Osteoblast (primary cell): ENCODE measurements around the gene DHX8. TPM values are rescaled to one million over a fixed set of nuclear protein-coding genes. Genes with fewer than 3 reads are reported as not detected.

Experiments
- DNase-seq: peaks from one replicate; pipeline ENCODE4 v3.0.0; 2011; ENCODE audit warnings: low spot score, mixed read lengths; ENCODE audit not compliant: insufficient read length; ENCODE audit errors: missing footprints
- H2AFZ ChIP-seq: 2 replicates; pipeline ENCODE4 v1.6.0; 2011; ENCODE audit warnings: mild to moderate bottlenecking, low read length
- H3K27ac ChIP-seq: 2 replicates; pipeline ENCODE4 v1.5.1; 2011; ENCODE audit warnings: mild to moderate bottlenecking, low read depth, low read length, moderate library complexity
- H3K27me3 ChIP-seq: 2 replicates; pipeline ENCODE4 v1.6.0; 2012; ENCODE audit warnings: mild to moderate bottlenecking, control low read depth, inconsistent platforms, low read length, moderate library complexity; ENCODE audit not compliant: insufficient read depth
- H3K36me3 ChIP-seq: 2 replicates; pipeline ENCODE4 v1.5.1; 2011; ENCODE audit warnings: mild to moderate bottlenecking, low read length, control low read depth, moderate library complexity; ENCODE audit not compliant: insufficient read depth
- H3K4me1 ChIP-seq: 2 replicates; pipeline ENCODE4 v1.5.1; 2011; ENCODE audit warnings: mild to moderate bottlenecking, low read length, control low read depth, moderate library complexity; ENCODE audit not compliant: insufficient read depth
- H3K4me2 ChIP-seq: 2 replicates; pipeline ENCODE4 v1.6.0; 2011; ENCODE audit warnings: mild to moderate bottlenecking, low read length; ENCODE audit not compliant: insufficient read depth
- H3K4me3 ChIP-seq: fragments of 200-600 bp; sonication (generic); 3 replicates; pipeline ENCODE4 v1.5.1; 2012; ENCODE audit warnings: mild to moderate bottlenecking, low read length, inconsistent platforms; ENCODE audit not compliant: insufficient read depth
- H3K79me2 ChIP-seq: 2 replicates; pipeline ENCODE4 v1.6.0; 2012; ENCODE audit warnings: mild to moderate bottlenecking, low read length, control low read depth, inconsistent platforms; ENCODE audit not compliant: insufficient read depth
- H3K9me3 ChIP-seq: 2 replicates; pipeline ENCODE4 v1.5.1; 2011; ENCODE audit warnings: low read depth, low read length, control low read depth
- H4K20me1 ChIP-seq: 2 replicates; pipeline ENCODE4 v1.6.0; 2012; ENCODE audit warnings: mild to moderate bottlenecking, low read length, control low read depth; ENCODE audit not compliant: insufficient read depth
- total RNA-seq: library from RNA; depleted of rRNA; stranded (reverse); fragments of >200 nt; gene quantifications from 2 replicates; pipeline ENCODE4 v1.2.3, GENCODE V29; 2012
- TF ChIP-seq, protein P1 (sequence below): IDR thresholded peaks from 2 replicates; pipeline ENCODE4 v1.5.1; 2011; ENCODE audit warnings: mild to moderate bottlenecking, low read depth, low read length, moderate library complexity; ENCODE audit errors: extremely low read depth

Gene DHX8
- total RNA-seq, 1 donor, result 42.3 TPM

DNA sequence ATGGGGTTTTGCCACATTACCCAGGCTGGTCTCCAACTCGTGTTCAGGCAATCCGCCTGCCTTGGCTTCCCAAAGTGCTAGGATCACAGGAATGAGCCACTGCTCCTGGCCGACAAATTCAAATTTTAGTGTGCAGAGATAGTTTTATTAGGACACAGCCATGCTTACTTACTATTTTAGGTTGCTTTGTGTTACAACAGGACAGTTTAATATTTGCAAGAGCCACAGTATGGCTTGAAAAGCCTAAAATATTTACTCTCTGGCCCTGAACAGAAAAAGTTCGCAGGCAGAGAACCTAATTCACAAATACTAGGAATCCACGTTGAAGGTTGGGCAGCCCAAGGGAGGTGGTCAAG is 75.0 kb downstream of the DHX8 start:
- no peak overlapping the region for H3K4me3 ChIP-seq
- TF ChIP-seq, protein P1, sequence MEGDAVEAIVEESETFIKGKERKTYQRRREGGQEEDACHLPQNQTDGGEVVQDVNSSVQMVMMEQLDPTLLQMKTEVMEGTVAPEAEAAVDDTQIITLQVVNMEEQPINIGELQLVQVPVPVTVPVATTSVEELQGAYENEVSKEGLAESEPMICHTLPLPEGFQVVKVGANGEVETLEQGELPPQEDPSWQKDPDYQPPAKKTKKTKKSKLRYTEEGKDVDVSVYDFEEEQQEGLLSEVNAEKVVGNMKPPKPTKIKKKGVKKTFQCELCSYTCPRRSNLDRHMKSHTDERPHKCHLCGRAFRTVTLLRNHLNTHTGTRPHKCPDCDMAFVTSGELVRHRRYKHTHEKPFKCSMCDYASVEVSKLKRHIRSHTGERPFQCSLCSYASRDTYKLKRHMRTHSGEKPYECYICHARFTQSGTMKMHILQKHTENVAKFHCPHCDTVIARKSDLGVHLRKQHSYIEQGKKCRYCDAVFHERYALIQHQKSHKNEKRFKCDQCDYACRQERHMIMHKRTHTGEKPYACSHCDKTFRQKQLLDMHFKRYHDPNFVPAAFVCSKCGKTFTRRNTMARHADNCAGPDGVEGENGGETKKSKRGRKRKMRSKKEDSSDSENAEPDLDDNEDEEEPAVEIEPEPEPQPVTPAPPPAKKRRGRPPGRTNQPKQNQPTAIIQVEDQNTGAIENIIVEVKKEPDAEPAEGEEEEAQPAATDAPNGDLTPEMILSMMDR, result no peak
- H3K79me2 ChIP-seq, result no peaks in the 10 kb centered on the region
- H3K9me3 ChIP-seq, result no peaks in the 10 kb centered on the region
- no peaks in the 10 kb centered on the region for H3K36me3 ChIP-seq
- H4K20me1 ChIP-seq, result no peaks in the 10 kb centered on the region
- no peaks in the 10 kb centered on the region for H3K4me1 ChIP-seq
- no peak for DNase-seq
- peaks cover 19% of the 10 kb centered on the region for H3K27me3 ChIP-seq
- H3K27ac ChIP-seq, result no peak overlapping the region
- H3K4me2 ChIP-seq, result no peak overlapping the region
- H2AFZ ChIP-seq, result no peak overlapping the region

DNA sequence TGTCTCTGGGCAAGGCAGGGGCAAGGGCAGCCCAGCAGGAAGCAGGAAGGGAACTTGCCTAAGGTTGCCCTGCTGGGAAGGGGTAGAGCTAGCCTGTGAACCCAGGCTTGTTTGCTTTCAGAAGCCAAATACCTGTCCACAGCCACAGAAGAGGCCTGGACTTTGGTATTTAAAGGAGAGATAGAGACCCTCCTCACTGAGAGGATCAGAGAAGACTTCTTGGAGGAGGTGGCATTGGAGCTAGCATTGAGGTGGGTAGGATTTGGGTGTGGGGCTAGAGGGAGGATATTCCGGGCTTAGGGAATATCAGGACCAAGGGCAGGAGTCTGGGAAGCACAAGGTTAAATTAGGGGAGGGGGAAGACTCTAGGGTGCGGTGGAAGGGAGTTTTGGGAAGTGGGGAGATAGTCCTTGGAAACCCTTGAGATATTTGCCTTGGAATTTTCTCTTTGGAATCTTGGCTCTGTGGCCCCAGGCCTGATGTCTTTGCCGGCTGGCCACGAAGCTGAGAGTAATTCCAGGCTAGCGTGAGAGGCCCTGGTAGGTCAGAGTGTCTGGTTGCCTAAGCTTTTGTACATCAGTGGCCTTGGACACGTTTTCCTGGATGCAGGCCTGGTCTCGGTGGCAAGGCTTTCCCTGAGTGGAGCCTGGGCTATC is 75.5 kb downstream of the DHX8 start:
- Histone ChIP-seq H4K20me1 (no peaks in the 10 kb centered on the region), H3K79me2 (no peaks in the 10 kb centered on the region), H3K9me3 (no peaks in the 10 kb centered on the region), H3K4me3 (no peak overlapping the region), H3K27ac (no peak overlapping the region), H2AFZ (no peak overlapping the region), H3K4me2 (no peak overlapping the region), H3K36me3 (no peaks in the 10 kb centered on the region), H3K4me1 (no peaks in the 10 kb centered on the region), H3K27me3 (peaks cover 23% of the 10 kb centered on the region)
- no peak for DNase-seq
- TF ChIP-seq, protein P1, result no peak

DNA sequence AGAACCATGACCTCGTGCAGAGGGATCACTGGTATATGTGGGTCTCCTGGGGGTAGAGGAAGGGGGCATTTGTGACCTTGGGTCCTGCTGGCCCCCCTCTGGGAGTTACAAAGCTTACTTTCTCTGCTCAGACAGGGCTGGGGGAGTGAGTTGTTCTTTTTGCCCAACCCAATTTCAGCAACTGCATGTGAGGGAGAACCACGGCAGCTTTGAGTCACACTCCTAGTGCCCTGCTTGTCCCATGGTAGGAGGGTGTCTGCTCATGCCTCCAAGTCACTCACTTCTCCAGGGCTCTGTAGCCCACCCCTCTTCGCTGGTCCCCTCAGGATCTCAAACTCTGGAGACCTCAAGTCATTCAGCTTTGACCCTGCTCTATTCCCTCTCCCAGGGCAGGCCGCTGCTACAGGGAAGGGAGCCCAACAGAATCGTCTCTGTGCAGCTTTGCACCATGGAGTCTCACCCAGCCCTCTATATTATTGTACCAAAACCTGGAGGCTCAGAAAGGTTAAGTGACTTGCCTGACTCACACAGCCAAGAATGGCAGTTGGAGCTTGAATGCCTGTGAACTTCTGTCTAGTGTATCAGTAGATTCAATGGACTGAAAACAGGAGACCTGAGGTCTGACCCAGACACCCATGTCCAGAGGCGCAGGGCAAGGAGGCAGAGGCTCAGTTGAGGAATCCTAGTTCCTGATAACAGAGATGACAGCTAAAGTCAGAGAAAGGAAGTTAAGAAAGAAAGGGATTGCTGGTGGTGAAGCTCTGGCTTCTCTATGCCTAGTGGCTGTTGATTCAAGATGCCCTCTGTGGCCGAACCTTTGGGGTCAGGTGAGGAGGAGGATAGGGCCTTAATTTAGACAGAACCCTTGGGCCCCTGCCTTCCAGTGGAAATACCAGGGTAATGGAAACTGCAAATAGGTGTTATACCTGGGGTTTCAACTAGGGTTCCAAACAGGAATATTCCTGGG is 77.0 kb downstream of the DHX8 start:
- H3K4me3 ChIP-seq, result no peak overlapping the region
- H3K79me2 ChIP-seq, result no peaks in the 10 kb centered on the region
- H2AFZ ChIP-seq, result no peak overlapping the region
- no peak for DNase-seq
- peaks cover 26% of the 10 kb centered on the region for H3K27me3 ChIP-seq
- H3K36me3 ChIP-seq, result no peaks in the 10 kb centered on the region
- H4K20me1 ChIP-seq, result no peaks in the 10 kb centered on the region
- H3K4me2 ChIP-seq, result no peak overlapping the region
- TF ChIP-seq, protein P1, result no peak
- H3K4me1 ChIP-seq, result no peaks in the 10 kb centered on the region
- no peaks in the 10 kb centered on the region for H3K9me3 ChIP-seq
- no peak overlapping the region for H3K27ac ChIP-seq
